Transverse colon (tissue), 4 donors: ENCODE measurements around the gene RPL4.

Source experiments
- EP300 ChIP-seq: sonication (generic); formaldehyde crosslinking; IDR thresholded peaks from one replicate; pipeline ENCODE4 v1.6.1; 2017; ENCODE audit warnings: antibody characterized with exemption, low read depth
- POLR2A ChIP-seq: fragments of 450-650 bp; IDR thresholded peaks from one replicate; pipeline ENCODE4 v1.6.1; 2016; ENCODE audit warnings: antibody characterized with exemption, mild to moderate bottlenecking, moderate library complexity
- POLR2AphosphoS5 ChIP-seq, 3 donors: sonication (generic); formaldehyde crosslinking; IDR thresholded peaks; one replicate each; pipeline ENCODE4 v1.6.1; 2016; ENCODE audit warnings: antibody characterized with exemption in 3 of 3
- TF ChIP-seq, protein P1 (sequence below), 5 experiments: fragments of 200-600 bp in 3 of 5; fragments of 450-650 bp in 2 of 5; sonication (generic) in 3 of 5; IDR thresholded peaks; 1 replicate in 2 of 5; 2 replicates in 3 of 5; pipeline ENCODE4 v1.5.1; 2016 to 2017; ENCODE audit warnings: antibody characterized with exemption in 5 of 5, inconsistent platforms in 3 of 5, mild to moderate bottlenecking in 2 of 5, moderate library complexity in 1 of 5

DNA sequence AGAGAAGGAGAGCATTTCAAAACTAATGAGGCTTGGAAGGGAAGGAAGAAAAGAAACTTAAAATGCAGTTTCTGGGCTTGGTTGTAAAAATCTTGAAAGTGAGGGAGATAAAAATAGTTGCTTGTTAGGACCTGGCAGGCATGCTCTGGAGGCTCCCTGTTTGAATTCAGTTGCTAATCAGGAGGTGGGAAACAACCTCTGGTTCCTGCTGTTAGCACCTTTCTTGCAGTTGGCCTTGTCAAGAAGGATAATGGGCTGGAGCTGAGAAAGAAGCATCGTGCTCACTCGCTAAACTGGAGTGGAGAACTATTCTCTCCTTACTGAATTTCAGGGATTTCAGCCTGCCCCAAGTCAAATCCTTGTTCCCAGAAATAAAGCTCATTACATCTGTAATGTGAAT lies 30.5 kb downstream of the RPL4 start:
- TF ChIP-seq, protein P1, sequence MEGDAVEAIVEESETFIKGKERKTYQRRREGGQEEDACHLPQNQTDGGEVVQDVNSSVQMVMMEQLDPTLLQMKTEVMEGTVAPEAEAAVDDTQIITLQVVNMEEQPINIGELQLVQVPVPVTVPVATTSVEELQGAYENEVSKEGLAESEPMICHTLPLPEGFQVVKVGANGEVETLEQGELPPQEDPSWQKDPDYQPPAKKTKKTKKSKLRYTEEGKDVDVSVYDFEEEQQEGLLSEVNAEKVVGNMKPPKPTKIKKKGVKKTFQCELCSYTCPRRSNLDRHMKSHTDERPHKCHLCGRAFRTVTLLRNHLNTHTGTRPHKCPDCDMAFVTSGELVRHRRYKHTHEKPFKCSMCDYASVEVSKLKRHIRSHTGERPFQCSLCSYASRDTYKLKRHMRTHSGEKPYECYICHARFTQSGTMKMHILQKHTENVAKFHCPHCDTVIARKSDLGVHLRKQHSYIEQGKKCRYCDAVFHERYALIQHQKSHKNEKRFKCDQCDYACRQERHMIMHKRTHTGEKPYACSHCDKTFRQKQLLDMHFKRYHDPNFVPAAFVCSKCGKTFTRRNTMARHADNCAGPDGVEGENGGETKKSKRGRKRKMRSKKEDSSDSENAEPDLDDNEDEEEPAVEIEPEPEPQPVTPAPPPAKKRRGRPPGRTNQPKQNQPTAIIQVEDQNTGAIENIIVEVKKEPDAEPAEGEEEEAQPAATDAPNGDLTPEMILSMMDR (IDR thresholded peaks at IDR 0.05), result no peak
- TF ChIP-seq POLR2A (no peak), POLR2AphosphoS5 (IDR thresholded peaks at IDR 0.05) (no peak), EP300 (no peak)
